Tibial nerve (tissue), 4 donors: ENCODE measurements around the gene TNRC18.

ENCODE experiments used
- EP300 ChIP-seq, 2 donors: sonication (generic); formaldehyde crosslinking; IDR thresholded peaks; one replicate each; pipeline ENCODE4 v1.6.1; 2017; ENCODE audit warnings: antibody characterized with exemption in 2 of 2, mild to moderate bottlenecking in 1 of 2
- TF ChIP-seq, protein P1 (sequence below), 5 experiments: fragments of 200-600 bp in 3 of 5; fragments of 450-650 bp in 2 of 5; sonication (generic) in 3 of 5; IDR thresholded peaks; one replicate each; pipeline ENCODE4 v1.5.1; 2016 to 2019; ENCODE audit warnings: antibody characterized with exemption in 5 of 5, mild to moderate bottlenecking in 3 of 5, moderate library complexity in 2 of 5

DNA sequence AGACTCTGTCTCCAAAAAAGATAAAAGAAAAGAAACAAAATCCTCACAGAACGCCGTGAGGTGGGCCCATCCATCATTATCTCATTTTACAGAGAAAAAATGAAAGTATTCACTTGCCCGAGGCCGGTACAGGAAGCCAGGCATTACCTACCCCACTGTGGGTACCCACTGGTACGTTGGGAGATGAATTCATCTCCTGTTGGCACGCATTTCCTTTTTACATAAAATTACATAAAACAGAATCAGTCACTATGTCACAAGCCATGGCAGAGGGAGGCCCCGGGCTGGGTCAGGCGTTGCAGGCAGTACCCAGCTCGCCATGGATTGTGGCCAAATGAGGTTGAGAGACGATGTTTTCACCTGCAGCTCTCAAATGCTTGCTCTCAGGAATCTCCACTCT, 38.6 kb upstream of the TNRC18 start:
- TF ChIP-seq, protein P1, sequence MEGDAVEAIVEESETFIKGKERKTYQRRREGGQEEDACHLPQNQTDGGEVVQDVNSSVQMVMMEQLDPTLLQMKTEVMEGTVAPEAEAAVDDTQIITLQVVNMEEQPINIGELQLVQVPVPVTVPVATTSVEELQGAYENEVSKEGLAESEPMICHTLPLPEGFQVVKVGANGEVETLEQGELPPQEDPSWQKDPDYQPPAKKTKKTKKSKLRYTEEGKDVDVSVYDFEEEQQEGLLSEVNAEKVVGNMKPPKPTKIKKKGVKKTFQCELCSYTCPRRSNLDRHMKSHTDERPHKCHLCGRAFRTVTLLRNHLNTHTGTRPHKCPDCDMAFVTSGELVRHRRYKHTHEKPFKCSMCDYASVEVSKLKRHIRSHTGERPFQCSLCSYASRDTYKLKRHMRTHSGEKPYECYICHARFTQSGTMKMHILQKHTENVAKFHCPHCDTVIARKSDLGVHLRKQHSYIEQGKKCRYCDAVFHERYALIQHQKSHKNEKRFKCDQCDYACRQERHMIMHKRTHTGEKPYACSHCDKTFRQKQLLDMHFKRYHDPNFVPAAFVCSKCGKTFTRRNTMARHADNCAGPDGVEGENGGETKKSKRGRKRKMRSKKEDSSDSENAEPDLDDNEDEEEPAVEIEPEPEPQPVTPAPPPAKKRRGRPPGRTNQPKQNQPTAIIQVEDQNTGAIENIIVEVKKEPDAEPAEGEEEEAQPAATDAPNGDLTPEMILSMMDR (IDR thresholded peaks at IDR 0.05), result no peak
- no peak for TF ChIP-seq EP300 (IDR thresholded peaks at IDR 0.05)
